Hematopoietic multipotent progenitor cell (in vitro differentiated cells): Measurements from ENCODE around the gene SRGAP1. TPM values are rescaled to one million over a fixed set of nuclear protein-coding genes. Genes with fewer than 3 reads are reported as not detected.

Source experiments
- DNase-seq, 3 donors: peaks; one replicate each; pipeline ENCODE4 v3.0.0-alpha.2; 2011 to 2015; ENCODE audit warnings: low read depth in 2 of 3, low spot score in 2 of 3
- total RNA-seq: library from RNA; depleted of rRNA; stranded (reverse); fragments of >200 nt; gene quantifications from one replicate; pipeline ENCODE4 v1.2.3, GENCODE V29; 2012

The SRGAP1 gene
- total RNA-seq, 1 donor: 0.27 TPM

DNA sequence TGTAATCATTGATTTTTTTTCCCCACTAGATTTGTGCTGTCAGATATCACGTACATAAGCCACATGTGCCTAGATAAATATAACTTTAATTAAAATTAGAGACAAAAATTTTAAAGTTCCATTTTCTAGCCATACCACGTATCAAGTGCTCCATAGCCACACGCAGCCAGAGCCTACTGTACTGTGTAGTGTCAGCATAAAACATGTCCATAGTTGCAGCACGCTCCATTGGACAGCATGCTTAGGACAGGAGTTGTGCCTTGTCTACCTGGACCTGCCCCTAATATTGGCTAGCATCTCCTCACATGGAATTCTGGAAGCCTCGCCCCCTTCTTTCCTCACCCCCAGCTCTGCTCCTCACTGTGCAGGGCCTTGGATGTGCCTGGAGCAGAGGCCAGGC is 116.5 kb downstream of the SRGAP1 start:
- no peak for DNase-seq

DNA sequence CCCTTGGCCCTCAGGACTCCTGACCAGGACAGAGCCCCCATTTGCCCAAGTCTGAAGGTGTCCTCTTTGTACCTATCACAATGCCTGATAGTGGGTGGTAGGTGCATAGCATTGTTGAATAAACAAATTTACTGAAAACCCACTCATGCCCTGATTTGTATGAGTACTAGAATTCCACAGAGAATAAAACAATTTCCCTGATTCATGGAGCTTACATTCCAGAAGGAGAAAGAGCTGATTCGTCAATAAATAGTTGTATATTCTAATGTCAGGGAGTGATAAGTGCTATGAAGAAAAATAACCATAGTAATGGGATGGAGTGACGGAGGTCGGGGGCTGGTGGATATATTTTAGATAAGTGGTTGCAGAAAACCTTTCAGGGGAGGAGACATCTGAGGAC is 117.0 kb downstream of the SRGAP1 start:
- no peak for DNase-seq

DNA sequence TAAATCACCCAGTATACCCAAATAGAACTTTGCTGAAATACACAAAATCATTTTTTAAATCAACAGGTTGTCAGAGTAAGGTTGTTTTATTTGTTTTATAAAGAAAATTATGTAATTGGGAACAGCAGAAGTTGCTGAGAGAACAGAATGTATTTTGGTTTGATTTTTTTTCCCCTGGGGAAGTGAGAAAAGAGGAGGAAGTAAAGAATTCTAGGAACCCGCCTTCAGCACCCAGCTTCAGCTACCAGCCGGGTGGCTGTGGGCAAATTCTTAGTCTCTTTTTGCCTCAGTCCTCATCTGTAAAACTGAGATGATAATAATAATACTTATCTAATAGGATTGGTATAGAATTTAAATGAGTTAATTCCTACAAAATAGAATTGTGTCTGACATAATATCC is 119.4 kb downstream of the SRGAP1 start:
- DNase-seq: no peak

DNA sequence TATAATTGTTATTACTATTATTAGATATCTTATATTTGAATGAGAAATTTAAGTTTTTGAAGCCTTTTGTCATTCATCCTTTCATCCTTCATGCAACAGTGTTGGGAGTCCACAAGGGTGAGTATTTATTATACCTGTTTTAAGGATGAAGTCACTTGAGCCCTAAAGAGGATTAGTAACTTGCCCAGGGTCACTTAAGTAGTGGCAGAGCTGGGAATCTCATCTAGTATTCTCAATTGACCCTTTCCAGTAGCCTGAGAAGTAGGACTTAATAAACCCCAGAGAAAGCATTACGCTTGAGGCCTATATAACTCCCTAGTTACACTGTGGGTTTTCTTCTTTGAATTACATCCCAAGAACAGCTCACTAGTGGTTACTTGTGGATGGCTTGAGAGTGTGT is 119.8 kb downstream of the SRGAP1 start:
- DNase-seq: no peak

GRCh38 chr12:63965936-63966605 is 121.6 kb downstream of the SRGAP1 start:
- no peak for DNase-seq

DNA sequence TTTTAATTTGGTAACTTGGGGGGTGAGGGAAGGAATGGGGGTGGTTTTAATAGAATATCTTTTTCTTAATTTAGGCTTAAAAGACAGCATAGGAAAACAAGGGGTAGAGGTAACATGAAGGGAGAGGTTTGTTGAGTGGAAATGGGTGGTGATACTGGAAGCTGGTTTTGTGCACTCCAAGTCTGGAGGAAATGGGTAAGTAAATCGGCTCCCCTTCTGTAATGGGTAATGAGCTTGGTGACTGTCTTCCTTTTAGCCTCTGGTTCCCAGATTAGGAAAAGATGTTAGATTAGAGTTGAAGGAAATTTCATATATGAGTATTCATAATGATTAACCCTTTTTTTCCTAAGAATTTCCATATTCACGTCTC is 122.1 kb downstream of the SRGAP1 start:
- no peak for DNase-seq

GRCh38 chr12:63967358-63968145 is 123.1 kb downstream of the SRGAP1 start:
- no peak for DNase-seq

DNA sequence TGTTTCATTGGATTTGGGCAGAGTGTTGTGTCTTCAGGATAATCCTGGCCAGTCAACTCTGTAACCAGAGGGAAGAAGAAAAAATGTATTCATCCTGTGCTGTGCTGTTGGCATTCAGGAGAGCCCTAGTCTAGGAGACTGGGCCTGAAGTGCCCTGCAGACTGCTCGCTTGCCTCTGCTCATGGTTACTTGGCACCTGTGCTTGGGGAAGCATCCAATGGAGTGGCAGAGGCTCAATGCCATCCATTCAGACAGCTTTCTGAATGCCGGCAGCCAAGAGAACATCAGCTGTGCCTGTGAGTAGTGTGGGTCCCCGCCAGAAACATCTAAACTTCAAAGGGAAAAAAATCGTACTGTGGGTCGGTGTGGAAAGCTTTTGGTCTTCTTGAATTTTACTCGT is 124.2 kb downstream of the SRGAP1 start:
- DNase-seq: no peak

GRCh38 chr12:63976902-63977395 is 132.4 kb downstream of the SRGAP1 start:
- no peak for DNase-seq

- no peak for DNase-seq
Measured at GRCh38 chr12:63977441-63977840, 132.9 kb downstream of the SRGAP1 start.

GRCh38 chr12:63978519-63978918 is 134.0 kb downstream of the SRGAP1 start:
- DNase-seq: no peak

- DNase-seq: no peak
Measured at GRCh38 chr12:63980211-63980610, 135.7 kb downstream of the SRGAP1 start.

- no peak for DNase-seq
Measured at GRCh38 chr12:63981343-63981742, 136.8 kb downstream of the SRGAP1 start.

- no peak for DNase-seq
Measured at GRCh38 chr12:63982604-63983295, 138.2 kb downstream of the SRGAP1 start.

- DNase-seq: no peak
Measured at GRCh38 chr12:63985456-63985855, 141.0 kb downstream of the SRGAP1 start.

DNA sequence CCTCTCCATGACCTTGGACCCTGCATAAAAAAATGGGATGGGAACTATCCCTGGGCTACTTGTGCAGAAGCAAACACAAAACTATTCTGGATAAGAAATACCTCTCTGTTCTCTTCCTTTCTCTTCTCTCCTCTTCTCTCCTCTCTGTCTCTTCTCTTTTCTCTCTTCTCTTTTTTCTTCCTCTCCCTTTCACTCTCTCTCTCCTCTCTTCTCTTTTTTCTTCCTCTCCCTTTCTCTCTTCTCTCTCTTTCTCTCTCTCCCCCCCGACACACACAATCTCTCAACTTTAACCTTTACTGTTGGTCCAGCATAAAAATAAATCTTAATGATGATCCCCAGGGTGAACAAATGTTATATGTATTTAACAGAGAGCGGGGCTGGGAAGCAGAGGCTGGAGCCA is 141.4 kb downstream of the SRGAP1 start:
- DNase-seq: no peak

DNA sequence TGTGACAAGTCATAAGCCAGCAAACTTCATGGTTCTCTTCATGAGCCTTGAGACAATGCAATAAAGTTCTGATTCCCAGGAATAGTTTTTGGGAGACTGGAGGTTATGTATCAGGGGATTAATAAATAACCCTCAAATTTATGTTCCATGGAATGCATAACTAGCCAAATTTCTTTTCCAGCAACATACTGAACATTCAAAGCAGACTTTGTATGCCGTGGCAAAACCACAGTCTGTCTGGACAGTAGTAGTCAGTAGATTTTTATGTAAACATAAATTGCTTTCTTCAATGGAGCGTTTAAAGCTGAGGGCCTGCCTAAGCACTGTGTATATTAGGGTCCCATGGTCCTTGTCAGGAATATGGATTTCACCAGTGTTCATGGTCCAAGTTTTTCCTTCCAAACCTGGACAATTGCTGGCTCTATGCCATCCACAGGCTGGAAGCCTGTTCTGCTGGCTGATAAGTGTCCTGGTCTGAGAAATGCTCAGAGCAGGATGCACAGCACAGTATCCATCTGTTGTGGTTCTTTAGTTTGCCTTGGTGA is 144.9 kb downstream of the SRGAP1 start:
- no peak for DNase-seq

GRCh38 chr12:63990828-63991547 is 146.5 kb downstream of the SRGAP1 start:
- no peak for DNase-seq

- DNase-seq: no peak
Measured at GRCh38 chr12:63994704-63995103, 150.2 kb downstream of the SRGAP1 start.

DNA sequence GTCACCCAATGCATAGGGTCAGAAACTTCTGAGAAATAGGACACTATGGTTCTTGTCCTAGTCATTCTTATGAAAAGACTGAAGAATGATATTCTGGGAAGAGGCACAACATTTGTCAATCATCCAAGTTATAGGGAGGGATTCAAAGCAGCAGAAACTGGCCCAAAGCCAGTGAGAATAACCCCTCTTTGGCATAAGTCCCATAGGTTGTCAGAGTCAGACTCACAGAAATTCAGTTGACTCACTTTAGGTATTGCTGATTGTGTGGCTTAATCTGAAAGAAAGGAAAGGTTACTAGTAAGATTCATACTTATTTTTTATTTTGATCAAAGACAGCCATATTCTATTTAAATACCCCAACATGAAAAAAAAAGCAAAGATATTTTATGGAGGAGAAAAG is 151.0 kb downstream of the SRGAP1 start:
- no peak for DNase-seq

DNA sequence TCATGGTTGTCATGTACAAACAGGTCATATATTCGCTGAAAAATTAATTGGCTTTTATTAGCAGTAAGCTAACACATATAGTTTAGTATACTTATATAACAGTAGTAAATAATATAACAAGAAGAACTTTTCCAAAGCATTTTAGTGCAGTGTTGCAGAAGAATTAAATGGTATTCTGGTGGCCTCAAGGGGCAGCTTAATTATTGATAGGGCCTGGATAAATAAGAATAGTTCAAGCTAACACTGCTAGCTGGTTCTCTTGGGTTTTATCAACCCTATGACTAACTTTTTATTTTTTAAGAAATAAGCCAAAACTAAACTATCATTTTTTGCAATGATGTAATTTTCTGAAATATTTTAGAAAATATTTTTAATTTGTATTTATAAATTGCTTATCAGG is 152.1 kb downstream of the SRGAP1 start:
- DNase-seq: no peak
